Measurements from ENCODE around the gene AFF3.

Gene AFF3

DNA sequence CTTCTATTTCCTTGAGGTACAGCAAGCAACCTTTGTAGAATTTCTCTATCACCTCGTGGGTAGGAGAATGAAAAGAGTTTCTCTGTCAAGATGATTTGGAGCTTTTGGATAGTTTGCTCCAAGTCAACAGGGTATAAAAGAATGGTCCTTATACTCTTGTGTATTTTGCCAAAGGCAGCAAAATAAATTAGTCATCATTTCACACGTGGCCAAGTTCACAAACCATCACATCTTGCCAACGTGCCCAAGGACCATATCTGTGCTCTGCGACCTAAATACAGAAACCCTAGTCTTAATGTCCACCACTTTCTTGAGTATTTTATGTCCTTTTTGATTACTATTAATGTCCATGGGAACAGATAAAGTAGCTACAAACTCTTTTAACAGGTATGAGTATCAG lies 262.9 kb downstream of the AFF3 start:
- DNase-seq: no peak

DNA sequence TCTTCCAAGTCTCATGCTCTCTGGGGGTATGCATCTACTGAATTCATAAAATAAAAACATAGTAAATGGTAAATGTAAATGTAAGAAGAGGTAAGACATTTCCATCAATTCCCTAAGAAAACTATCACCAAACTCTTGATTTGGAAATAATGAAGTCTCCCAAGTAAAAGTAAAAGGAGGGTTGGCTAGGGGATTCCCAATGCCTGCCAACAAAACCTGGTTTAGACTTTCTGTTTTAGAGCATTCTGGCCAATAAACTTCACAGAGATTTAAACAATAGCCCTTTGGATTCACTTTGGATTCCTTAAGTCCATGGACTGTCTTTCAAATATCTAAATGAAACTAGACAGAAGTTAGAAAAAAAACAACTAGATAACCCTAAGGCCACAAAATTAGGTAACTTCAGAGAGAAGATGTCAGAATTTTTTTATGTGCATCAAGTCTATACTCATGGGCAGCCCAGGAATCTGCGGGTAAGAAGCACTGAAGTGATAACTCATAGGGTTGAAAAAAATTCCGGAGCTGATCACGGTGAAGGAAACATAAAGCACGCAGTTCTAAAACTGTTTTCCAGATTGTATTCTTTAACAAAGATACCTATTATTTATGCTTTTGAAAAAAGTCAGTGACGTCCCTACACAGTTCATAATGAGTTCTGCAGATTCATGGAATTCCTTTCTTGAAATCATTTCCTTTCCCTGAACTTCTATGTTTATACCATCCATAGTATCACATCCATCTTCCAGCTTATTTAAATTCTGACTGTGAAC lies 263.6 kb downstream of the AFF3 start:
- DNase-seq: no peak

DNA sequence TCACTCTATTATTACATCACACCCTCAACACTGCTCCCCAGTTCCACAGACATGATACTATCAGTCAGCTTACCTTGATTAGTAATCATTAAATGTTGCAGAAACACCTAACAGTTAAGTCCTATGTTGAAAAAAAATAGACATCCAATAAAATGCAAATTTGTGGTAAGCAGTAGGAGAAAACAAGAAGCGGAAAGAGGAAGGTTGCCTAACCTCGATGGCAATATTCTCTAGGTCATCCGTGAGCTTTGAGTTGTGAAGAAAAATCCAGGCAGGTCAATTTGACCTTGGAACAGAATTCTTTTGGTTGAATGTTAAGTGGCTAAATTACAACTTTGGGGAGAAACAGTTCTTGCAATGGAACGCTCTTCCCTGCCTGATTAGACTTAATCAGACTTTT lies 264.4 kb downstream of the AFF3 start:
- no peak for DNase-seq

DNA sequence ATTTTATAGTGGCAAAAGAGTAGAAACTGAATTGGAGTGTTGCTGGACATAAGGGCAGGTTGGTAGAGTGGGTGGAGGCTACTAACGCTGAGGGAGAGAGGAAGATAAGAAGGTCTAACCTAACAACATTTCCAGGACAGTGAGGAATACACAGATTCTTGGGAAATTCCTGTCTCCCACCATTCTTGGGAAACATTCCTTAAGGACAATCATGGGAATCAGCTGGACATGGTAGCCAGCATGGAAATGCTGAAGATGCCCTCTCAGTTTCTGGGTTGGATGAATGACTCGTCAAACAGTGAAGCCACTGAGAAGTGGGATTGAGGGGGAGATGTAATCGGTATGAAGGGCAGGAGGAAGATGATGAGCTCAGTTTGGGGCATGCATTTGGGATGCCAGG lies 265.4 kb downstream of the AFF3 start:
- no peak for DNase-seq

DNA sequence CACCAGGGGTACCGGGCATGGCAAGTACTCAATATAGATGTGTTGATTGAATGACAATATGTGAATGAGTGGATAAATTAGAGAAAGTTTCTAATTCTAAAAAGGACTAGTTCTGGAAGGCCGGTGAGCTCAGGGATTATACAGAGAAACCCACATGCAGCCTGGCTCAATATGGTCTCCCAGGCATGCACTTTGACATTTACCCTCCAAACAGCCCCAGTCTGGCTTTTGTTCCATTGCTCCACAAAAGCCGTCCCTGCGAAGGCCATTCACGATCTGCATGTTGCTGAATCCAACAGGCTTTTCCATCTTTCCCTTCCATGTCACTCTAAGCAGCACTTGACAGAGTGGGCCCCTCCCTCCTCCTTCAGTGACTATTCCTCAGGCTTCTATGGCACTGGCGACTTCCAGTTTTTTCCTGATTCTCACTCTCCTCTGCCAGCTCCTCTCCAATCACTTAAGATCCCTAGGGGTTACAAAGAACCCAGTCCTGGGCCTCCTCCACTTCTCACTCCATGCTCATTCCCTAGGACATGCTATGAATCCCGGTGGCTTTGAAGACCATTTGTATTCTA lies 266.7 kb downstream of the AFF3 start:
- DNase-seq: no peak

DNA sequence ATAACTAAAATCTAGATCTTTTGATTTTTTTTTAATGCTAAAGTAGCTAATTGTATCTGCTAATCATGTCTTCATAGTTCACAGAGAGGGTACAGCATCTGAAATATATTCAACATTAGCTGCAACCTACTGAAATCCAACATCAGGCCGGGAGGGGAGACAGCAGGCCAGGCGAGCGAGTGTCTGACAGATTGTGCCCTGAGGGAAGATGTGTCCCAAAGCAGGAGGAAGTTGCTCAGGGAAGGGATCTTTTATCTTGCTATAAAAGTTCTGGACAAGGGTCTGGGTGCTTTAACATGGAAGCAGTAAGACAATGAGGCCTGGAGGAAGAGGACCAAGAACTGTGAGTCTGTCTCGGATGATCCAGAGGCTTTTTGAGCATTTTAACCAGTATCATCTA lies 274.1 kb downstream of the AFF3 start:
- DNase-seq: no peak

DNA sequence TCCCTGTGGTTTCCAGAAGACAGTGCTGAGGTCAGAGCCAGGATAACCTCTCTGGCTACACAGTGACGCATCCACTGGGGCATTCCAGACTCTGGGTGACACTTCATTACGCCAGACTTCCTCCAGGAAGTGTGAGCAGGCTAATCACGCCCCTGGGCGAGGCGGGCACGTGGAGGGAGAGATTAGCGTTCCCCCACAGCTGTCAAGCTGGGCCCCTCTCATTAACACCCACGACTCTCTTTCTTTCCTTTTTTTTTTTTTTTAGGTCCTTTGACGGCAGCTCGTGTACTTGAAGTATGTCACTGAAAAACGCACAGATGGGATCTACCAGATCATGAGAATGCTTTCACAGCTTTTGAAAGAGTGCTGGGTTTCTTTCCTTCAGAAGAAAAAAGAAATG lies 274.6 kb downstream of the AFF3 start:
- DNase-seq: no peak

DNA sequence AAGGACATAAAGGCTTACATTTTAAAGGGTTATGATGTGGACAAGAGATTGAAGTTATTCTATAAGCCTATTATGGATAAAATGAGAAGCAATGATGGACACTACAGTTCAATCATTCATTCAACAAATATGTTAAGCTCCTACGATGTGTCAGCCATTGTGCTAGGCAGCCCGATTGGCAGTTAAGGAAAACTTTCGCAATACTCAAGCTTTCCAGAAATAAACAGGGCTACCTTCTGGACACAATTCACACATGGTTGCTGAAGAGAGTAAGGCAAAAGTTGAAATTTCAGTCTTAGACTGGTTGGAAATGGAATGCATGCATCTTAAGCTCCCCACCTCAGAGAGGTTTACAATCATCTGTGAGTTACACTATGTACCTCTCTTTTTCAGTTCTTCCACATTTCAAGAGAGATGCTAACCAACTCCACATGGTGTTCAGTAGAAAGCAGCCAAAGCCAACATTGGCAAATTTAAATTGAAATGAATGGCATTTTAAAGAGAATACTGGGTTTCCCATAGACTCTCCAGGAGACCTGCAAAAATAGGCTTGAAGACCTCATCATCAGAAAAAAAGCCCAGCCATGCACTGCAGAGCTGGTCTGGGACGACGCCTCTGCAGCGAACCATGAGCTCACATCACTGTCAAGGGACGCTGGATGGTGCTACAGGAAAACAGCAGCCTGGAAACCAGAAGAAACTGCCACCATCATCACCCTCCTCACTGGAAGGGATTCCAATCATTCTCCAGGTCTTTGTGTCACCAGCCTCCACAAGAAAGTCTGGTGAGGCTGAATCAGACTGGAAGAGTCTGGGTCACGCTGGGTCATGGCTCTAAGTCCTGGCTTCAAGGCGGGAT lies 276.3 kb downstream of the AFF3 start:
- no peak for DNase-seq

DNA sequence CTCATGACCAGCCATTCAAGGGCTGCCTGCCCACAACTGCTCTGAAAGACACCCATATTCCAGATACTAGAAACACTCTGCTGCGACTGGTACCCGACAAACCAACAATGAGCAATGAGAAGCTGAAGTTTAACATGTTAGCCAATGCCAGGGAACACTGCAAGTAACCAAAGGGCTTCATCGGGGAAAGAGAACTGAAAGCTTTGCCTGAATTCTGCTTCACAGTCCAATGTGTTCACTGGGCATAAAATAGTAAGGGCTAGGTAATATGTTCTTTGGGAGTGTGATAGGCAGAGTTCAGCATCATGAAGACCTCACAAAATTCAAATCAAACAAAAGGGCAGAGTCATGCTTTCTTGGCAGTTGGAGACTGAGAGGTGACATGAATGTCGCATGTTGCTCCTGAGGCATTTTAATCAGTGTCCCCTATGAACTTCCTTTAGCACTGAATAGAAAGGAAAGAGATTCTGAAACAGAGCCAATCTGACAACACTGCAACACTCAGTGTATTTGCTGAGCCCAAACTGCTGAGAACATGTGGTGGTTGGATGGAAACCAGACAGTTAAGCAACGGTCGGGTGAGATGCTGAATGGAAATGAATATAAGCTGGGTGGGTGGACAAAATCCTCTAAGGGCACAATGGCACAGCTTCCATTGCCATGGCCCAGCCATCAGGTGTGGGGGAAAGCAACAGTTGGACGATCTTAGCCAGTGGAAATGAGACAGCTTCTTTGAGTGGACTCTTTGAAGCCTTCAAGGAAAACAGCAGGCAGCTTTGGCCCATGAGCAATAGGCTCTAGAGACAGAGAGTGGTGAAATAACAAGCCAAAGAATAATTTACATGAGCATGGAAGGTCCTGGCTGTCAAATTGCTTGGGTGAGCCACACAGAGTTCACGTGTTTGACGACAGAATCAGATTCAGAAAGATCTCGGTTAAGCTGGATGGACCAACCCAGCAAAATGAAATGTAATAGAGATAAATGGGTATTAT lies 277.5 kb downstream of the AFF3 start:
- DNase-seq: no peak

DNA sequence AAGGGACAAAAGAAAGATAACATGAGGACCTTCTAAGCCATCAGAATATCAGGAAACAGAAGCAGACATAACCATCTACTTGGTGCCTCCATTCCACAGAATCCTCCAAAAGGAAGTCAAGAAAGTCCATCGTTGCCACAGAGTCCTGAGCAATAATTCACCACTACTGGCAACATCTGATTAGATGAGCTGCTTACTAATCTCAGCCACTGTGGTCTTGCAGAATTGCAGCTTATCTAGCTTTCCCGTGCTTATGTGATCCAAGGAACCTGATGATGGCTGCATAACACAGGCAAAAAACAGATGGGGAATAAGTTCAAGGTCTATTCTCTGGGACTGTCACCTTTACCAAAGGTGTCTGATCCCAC lies 278.5 kb downstream of the AFF3 start:
- no peak for DNase-seq

DNA sequence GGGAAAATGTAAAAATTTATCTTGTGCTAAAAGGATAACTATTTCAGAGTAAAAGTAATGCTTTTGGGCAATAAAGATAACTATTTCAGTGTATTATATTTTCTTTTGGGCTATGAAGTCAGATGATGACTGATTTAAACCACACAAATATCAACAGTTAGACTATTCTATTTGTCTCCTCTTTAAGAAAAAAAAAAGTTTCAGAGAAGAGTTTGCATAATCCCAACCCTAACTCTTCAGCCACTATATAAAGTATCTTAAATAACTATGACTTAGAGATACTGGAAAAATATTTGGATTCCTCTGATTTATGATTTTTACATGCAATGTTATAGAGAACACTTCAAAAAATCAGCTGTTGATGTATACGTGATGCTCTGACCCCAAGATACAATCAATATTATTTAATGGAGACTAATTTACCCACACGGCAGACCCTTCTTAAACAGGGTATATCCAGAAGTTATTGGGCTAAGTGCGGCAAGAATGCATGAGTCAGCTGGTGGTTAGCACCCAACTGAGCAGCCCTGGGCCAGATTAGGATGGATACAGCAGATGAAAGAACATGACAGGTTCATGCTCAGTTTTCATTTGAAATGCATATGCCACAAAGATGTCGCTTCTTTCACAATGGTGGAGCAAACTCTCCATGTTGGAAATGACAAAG lies 279.0 kb downstream of the AFF3 start:
- no peak for DNase-seq

DNA sequence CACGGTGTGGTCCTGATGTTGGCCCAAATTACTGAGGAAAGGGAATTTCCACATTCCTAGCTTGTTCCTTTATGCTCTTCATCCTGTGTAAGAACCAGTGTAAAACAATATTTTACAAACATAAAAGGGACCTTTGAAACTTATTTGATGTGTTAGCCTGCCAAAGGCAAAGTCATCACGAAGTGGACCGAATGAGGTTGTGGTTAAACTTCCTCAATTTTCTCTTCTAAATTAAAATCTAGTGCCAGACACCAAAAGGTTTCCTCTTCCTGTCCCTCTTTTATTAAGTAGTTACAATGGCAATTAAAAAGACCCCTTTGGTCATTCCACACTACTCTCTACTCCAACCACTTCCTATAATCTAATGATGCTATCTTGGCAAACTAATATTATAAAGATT lies 279.8 kb downstream of the AFF3 start:
- DNase-seq: no peak

DNA sequence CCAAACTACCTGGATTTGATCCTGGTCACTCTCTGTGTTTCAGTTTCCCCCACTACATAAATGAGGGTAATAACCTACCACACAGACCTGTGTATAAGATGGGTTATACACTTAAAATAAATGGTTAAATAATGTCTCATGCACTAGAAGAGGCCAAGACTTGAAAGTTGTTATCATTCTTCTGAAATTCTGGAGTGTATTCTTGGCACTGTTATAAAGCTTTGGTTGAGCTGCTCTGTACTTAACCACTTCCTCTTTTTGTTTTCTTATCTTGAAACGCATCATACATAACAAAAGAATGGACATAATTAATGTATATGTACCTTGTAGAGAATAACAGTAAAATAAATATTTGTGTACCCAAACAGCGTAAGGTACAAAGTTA lies 281.0 kb downstream of the AFF3 start:
- DNase-seq: no peak

DNA sequence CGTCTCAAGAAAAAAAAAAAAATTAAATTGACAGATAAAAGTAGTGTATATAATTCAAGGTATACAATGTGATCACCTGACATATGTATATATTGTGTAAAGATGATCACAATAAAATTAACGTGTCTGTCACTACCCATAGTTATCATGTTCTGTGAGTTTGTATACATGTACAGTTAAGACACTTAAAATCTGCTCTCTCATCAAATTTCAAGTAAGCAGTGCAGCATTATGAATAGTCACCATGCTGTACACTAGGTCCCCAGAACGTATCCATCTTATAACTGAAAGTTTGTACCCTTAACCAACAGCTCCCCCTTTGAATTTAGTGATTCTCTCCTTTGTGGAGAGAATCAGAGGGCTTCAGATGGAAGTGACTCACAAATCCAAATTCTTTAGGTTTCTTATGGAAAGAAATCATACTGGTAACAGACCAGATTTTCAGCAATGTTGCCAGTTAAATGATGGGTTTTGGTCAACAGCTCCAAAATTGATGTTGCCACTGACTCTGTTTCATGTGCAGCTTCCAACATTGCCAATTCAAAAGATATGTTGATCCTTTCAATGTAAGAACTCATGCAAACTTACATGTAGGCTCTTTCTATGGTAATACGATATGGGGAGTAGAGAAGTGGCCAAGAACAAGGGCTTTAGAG lies 281.5 kb downstream of the AFF3 start:
- DNase-seq: no peak

DNA sequence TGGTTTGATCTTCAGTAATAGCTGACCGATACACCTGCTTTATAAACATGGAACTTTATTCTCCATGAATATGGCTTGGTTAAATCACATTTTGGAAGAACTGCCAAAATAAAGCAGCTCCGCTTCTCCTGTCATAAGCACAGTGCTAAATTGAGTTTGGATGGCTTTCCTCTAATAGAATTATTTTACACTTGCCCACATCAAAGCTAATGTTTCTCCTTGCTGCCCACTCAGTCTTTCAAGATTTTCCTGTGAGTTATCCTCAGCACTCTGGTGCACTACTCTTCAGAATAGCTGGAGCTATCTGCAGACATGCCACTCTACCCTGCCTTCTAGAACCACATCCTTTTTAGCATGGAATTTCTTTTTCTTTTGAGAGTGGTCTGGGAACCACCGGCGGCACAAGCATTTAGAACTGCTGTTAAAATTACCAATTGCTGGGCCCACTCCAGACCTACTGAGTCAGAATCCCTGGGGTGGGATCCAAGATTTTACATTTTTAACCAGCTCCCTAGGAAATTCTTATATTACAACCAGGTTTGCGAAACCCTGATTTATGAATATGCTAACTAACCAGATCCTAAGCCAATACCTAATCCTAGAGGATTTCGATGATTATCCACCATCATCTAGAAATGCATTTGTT lies 283.3 kb downstream of the AFF3 start:
- DNase-seq: no peak

DNA sequence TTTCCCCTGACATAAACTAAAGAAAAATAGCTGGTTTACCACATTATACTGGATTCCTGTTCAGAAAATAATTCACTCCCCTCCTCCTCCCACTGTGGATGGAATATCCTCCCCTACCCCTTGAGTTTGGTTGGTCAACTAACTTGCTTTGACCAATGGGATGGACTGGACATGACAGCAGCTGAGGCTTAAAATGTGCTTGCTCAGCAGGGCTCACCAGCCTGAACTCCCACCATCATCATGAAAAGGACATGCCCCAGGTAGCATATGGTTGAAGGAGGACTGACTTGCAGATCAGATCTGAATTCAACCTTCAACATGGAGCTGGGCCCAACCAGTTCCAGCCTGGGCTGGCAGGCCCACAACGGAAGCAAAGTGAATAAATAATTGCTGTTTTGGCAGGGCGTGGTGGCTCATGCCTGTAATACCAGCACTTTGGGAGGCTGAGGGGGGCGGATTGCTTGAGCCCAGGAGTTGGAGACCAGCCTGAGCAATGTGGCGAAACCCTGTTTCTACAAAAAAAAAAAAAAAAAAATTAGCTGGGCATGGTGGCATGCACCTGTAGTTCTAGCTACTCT lies 284.4 kb downstream of the AFF3 start:
- no peak for DNase-seq

DNA sequence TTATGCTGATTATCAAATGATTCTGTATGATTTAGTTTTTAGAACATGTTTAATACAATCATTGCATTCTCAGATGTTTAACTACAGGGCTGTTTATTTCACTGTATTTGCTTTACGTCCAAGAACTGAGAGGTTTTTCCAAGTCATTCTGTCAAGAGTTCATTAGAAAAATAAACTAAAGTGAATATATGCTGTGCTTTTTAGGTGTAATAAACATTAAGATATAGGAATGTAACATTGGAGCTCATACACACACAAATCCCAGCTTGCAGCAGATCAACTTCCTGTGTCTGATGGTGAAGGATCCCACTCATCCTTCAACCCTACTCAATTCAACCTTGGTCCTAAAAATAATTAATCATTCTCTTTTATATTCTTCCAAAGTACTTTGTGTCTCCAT lies 285.0 kb downstream of the AFF3 start:
- DNase-seq: no peak

DNA sequence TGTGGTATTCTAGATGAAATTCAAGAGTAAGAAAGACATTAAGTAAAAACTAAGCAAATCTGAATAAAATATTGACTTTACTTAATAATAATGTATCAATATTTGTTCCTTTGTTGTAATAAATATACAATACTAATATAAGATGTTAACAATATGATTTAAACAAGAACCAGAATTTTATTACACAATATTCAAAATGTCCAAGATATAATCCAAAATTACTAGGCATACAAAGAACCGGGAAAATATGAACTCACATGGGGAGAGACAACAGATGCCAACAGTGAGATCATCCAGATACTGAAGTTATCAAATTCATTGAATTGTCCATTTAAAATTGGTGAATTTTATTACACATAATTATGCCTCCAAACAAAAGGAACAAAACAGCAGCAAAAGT lies 286.3 kb downstream of the AFF3 start:
- no peak for DNase-seq

DNA sequence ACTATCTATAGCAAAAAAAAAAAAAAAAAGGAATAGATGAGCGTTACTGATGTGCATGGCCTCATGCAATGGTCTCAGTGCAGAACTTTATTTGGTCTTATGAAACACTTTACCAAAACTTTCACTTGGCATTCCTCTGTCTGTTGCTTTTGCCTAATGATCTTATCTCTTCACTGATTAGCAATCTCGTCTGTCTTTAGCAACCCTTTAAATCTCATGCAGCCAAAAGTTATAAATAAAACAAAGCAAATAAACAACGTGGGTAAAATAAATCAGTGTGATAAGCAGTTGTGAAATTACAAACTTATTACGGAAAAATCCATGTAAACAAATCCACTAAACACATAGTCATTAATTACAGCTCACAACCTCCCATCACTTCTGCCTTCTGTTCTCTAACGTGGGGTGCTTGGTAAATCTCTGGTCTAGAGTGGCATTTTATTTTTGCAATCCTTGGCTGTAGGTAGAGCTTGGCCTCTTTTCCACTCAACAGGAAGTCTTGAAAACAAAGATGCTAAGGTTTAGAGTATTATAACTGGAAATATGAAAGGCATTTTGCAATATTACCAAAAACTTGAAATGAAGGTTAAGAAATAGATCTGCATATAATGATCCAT lies 288.0 kb downstream of the AFF3 start:
- no peak for DNase-seq

DNA sequence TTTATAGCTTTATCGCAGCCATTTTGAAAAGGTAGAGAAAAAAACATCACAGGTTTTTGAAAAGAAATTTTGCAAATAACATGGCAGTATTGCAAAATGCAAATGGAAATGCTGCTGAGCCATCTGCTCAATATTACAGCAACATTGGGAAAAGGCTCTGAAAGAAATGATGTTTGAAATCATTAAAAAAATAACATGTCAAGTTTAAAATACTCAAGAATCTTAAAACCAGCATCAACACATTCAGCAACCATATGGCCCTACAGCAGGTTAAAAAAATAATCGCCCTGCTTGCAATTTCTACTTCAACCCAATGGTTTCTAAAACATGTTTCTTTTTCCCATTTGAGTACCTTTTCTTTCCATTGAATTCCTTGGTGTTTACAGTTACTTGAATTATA lies 289.4 kb downstream of the AFF3 start:
- DNase-seq: no peak
